Panc1 (cell line): ENCODE data around the gene AACS. TPM values are rescaled to one million over a fixed set of nuclear protein-coding genes. Genes with fewer than 3 reads are reported as not detected.
"Not testable (repeated sequence)": the region's sequence is repeated elsewhere in the genome, so short reads cannot be mapped to it uniquely, and the experiment has no call there.

Experiments used
- ATAC-seq: fragments of 200-7000 bp; cut with Tn5 transposase; 2 replicates; pipeline ENCODE4 v1.9.1; 2020; ENCODE audit warnings: mild to moderate bottlenecking, moderate library complexity
- BruUV-seq: library from RNA; stranded (reverse); fragments of 400-500 nt; replicated peaks from 2 replicates; lab custom pipeline; 2021; lab: Mats Ljungman, UMichigan
- CTCF ChIA-PET: fragments of 300-600 bp; sonication (Branson Sonifier 250); formaldehyde crosslinking; loops from one replicate; lab custom pipeline; 2022; ENCODE audit warnings: antibody characterized with exemption; lab: Charles Lee
- POLR2A ChIA-PET: fragments of 300-600 bp; sonication (Branson Sonifier 250); formaldehyde crosslinking; loops from one replicate; lab custom pipeline; 2022; ENCODE audit warnings: antibody characterized with exemption; lab: Charles Lee
- DNase-seq: peaks from one replicate; pipeline ENCODE4 v3.0.0-alpha.2; 2010; ENCODE audit warnings: low read depth, low spot score
- H3K27ac ChIP-seq: 2 replicates; pipeline ENCODE4 v1.5.1; 2011; ENCODE audit warnings: mild to moderate bottlenecking, low read length, inconsistent platforms
- H3K27me3 ChIP-seq: fragments of 200-500 bp; sonication (Bioruptor generic); 2 replicates; pipeline ENCODE4 v1.6.0; 2014; ENCODE audit warnings: low read length, inconsistent platforms; ENCODE audit not compliant: control insufficient read depth, insufficient read depth
- H3K36me3 ChIP-seq: fragments of 200-500 bp; sonication (Bioruptor generic); 2 replicates; pipeline ENCODE4 v1.5.1; 2014; ENCODE audit warnings: inconsistent platforms, mild to moderate bottlenecking, low read length, moderate library complexity; ENCODE audit not compliant: control insufficient read depth, insufficient read depth
- H3K4me1 ChIP-seq: 2 replicates; pipeline ENCODE4 v1.5.1; 2011; ENCODE audit warnings: inconsistent platforms, mild to moderate bottlenecking, low read length, moderate library complexity; ENCODE audit not compliant: control insufficient read depth, insufficient read depth
- H3K4me3 ChIP-seq, 2 experiments: 2 replicates each; pipeline ENCODE4 v1.5.1; 2011 to 2012; ENCODE audit warnings: low read depth in 2 of 2, low read length in 2 of 2, mild to moderate bottlenecking in 2 of 2, inconsistent platforms in 1 of 2, moderate library complexity in 1 of 2
- H3K9me3 ChIP-seq: fragments of 200-500 bp; sonication (Bioruptor generic); 2 replicates; pipeline ENCODE4 v1.5.1; 2014; ENCODE audit warnings: low read depth, mild to moderate bottlenecking, inconsistent platforms, low read length, moderate library complexity; ENCODE audit not compliant: control insufficient read depth, insufficient read depth
- CTCF ChIP-seq: fragments of 450-650 bp; IDR thresholded peaks from 2 replicates; pipeline ENCODE4 v1.5.1; 2017; ENCODE audit warnings: mild to moderate bottlenecking
- POLR2AphosphoS5 ChIP-seq: IDR thresholded peaks from 2 replicates; pipeline ENCODE4 v1.6.1; 2012; ENCODE audit warnings: mild to moderate bottlenecking, low read depth, low read length, moderate library complexity
- REST ChIP-seq, 2 experiments: IDR thresholded peaks; 2 replicates each; pipeline ENCODE4 v1.6.1; 2011 to 2012; ENCODE audit warnings: low read depth in 2 of 2, control low read depth in 1 of 2, low read length in 1 of 2, mild to moderate bottlenecking in 1 of 2, moderate library complexity in 1 of 2; ENCODE audit not compliant: insufficient read depth in 1 of 2
- SIN3A ChIP-seq: IDR thresholded peaks from 2 replicates; pipeline ENCODE4 v1.6.1; 2012; ENCODE audit warnings: low read depth, mild to moderate bottlenecking, low read length, moderate library complexity, borderline replicate concordance; ENCODE audit not compliant: insufficient read depth
- TCF7L2 ChIP-seq: IDR thresholded peaks from 2 replicates; pipeline ENCODE4 v1.6.1; 2011; ENCODE audit warnings: mild to moderate bottlenecking, low read depth, low read length, inconsistent platforms
- in situ Hi-C: cut with HindIII; loops from 2 replicates; pipeline ENCODE4 v1.10.0; 2016; ENCODE audit warnings: low sequenced_read_pairs, low pct_unique_long_range_greater_than_20kb
- intact Hi-C: fragments of 100-400 bp; cut with micrococcal nuclease; formaldehyde crosslinking; loops from one replicate; pipeline ENCODE4 v1.10.0; 2022; ENCODE audit not compliant: unreplicated experiment
- total RNA-seq: library from RNA; stranded (reverse); gene quantifications from one replicate; pipeline ENCODE4 v1.2.1, GENCODE V29; 2021; ENCODE audit not compliant: unreplicated experiment

The AACS gene
- total RNA-seq, 1 experiment from 2014 or later = 34.7 TPM

- Histone ChIP-seq H3K36me3 (no peaks in the 10 kb centered on the region), H3K9me3 (no peaks in the 10 kb centered on the region), H3K4me1 (peaks cover 5% of the 10 kb centered on the region; the same call in 1 of the 2 replicates), H3K4me3 (no peak overlapping the region), H3K27ac (no peak overlapping the region), H3K27me3 (no peaks in the 10 kb centered on the region)
- intact Hi-C loops (no loop called here), in situ Hi-C loops (no loop called here)
- POLR2A ChIA-PET = no interaction called here
- ATAC-seq (no peak; the same call in 1 of the 2 replicates), DNase-seq (peak; percentile 22)
- BruUV-seq = TSS peak; percentile 45
- TF ChIP-seq POLR2AphosphoS5 = no peak
- no peak for TF ChIP-seq CTCF
- CTCF ChIA-PET = no interaction called here
Observed at GRCh38 chr12:125140279-125141209, 75.3 kb downstream of the AACS start.

- H3K36me3 ChIP-seq, intact Hi-C loops, H3K4me3 ChIP-seq, DNase-seq, CTCF ChIA-PET, H3K4me1 ChIP-seq, POLR2A ChIA-PET, H3K27me3 ChIP-seq, in situ Hi-C loops, H3K9me3 ChIP-seq, H3K27ac ChIP-seq, ATAC-seq, BruUV-seq: not testable (repeated sequence)
Observed at GRCh38 chr12:125141210-125141573, 76.0 kb downstream of the AACS start.

GRCh38 chr12:125142601-125143000 is 77.4 kb downstream of the AACS start:
- in situ Hi-C loops = no loop called here
- POLR2A ChIA-PET = no interaction called here

More at GRCh38 chr12:125142601-125143000, 77.4 kb downstream of the AACS start:
- Histone ChIP-seq H3K9me3 (no peaks in the 10 kb centered on the region), H3K27me3 (no peaks in the 10 kb centered on the region), H3K4me1 (peaks cover 5% of the 10 kb centered on the region; the same call in 1 of the 2 replicates), H3K36me3 (no peaks in the 10 kb centered on the region), H3K4me3 (no peak overlapping the region), H3K27ac (no peak overlapping the region)
- DNase-seq (no peak), ATAC-seq (no peak)
- TF ChIP-seq TCF7L2 (no peak), REST (IDR thresholded peaks at IDR 0.05; ENCODE audit: insufficient read depth in 1 of 2, low read depth in 2 of 2, low read length in 1 of 2) (no peak), POLR2AphosphoS5 (no peak), CTCF (no peak), SIN3A (no peak)
- CTCF ChIA-PET = no interaction called here
- BruUV-seq = TSS peak; percentile 50
- intact Hi-C loops = no loop called here
